CD4-positive, CD25-positive, alpha-beta regulatory T cell (primary cell): ENCODE results near the gene NINL. TPM values are rescaled to one million over a fixed set of nuclear protein-coding genes. Genes with fewer than 3 reads are reported as not detected.
"Not testable (repeated sequence)": the region's sequence is repeated elsewhere in the genome, so short reads cannot be mapped to it uniquely, and the experiment has no call there.

Source experiments
- ATAC-seq, 2 donors: fragments of 150-1000 bp; cut with Tn5 transposase; one replicate each; pipeline ENCODE4 v1.10.0; 2021; ENCODE audit warnings: low read depth in 2 of 2, moderate number of reproducible peaks in 2 of 2, moderate library complexity in 1 of 2
- DNase-seq, 3 donors: peaks; one replicate each; pipeline versions ENCODE4 v3.0.0 to v3.0.0-alpha.2; 2012 to 2022; ENCODE audit warnings: mixed read lengths in 1 of 3
- H3K27ac ChIP-seq: one replicate; pipeline ENCODE4 v1.7.0; 2013; ENCODE audit warnings: mild to moderate bottlenecking, low read length; ENCODE audit not compliant: insufficient read depth, poor library complexity, severe bottlenecking
- H3K27me3 ChIP-seq: one replicate; pipeline ENCODE4 v1.7.0; 2013; ENCODE audit warnings: low read length; ENCODE audit not compliant: control insufficient read depth, insufficient read depth
- H3K36me3 ChIP-seq: one replicate; pipeline ENCODE4 v1.7.0; 2013; ENCODE audit warnings: mild to moderate bottlenecking, low read length, moderate library complexity; ENCODE audit not compliant: control insufficient read depth, insufficient read depth
- H3K4me1 ChIP-seq: 2 replicates; pipeline ENCODE4 v1.7.0; 2013; ENCODE audit warnings: mild to moderate bottlenecking, low read length; ENCODE audit not compliant: insufficient read depth, control insufficient read depth, poor library complexity, severe bottlenecking
- H3K4me3 ChIP-seq: one replicate; pipeline ENCODE4 v1.7.0; 2013; ENCODE audit warnings: low read depth, mild to moderate bottlenecking, low read length, moderate library complexity
- H3K9me3 ChIP-seq, 2 experiments: 1 replicate in 1 of 2; 2 replicates in 1 of 2; pipeline ENCODE4 v1.7.0; 2013; ENCODE audit warnings: low read length in 2 of 2, mild to moderate bottlenecking in 1 of 2, moderate library complexity in 1 of 2; ENCODE audit not compliant: control insufficient read depth in 2 of 2
- H3K27ac Mint-ChIP-seq, 3 donors: one replicate each; pipeline ENCODE4 v1.8.0; 2020 to 2022; ENCODE audit warnings: mild to moderate bottlenecking in 3 of 3, mixed read lengths in 3 of 3, moderate library complexity in 2 of 3
- H3K27me3 Mint-ChIP-seq: one replicate; pipeline ENCODE4 v1.8.0; 2022; ENCODE audit warnings: mild to moderate bottlenecking, mixed read lengths
- H3K36me3 Mint-ChIP-seq: one replicate; pipeline ENCODE4 v1.8.0; 2020; ENCODE audit warnings: mixed read lengths
- H3K4me1 Mint-ChIP-seq, 4 donors: one replicate each; pipeline ENCODE4 v1.8.0; 2020 to 2022; ENCODE audit warnings: mixed read lengths in 4 of 4, mild to moderate bottlenecking in 1 of 4
- H3K4me3 Mint-ChIP-seq, 4 donors: one replicate each; pipeline ENCODE4 v1.8.0; 2020 to 2022; ENCODE audit warnings: mild to moderate bottlenecking in 4 of 4, mixed read lengths in 4 of 4, moderate library complexity in 3 of 4
- H3K9me3 Mint-ChIP-seq, 7 donors: one replicate each; pipeline ENCODE4 v1.8.0; 2020 to 2022; ENCODE audit warnings: mixed read lengths in 7 of 7, mild to moderate bottlenecking in 3 of 7, moderate library complexity in 2 of 7
- polyA plus RNA-seq, 4 donors: library from polyadenylated mRNA; unstranded; fragments of 300-500 nt; fragmentation: Illumina TruSeq; gene quantifications; one replicate each; pipeline ENCODE4 v1.2.3, GENCODE V29; 2021
- total RNA-seq: library from RNA; stranded (reverse); gene quantifications from one replicate; pipeline ENCODE4 v1.2.3, GENCODE V29; 2022

The NINL gene
- total and polyA plus RNA-seq, 5 donors from 2014 or later = 0.39 to 0.42 TPM; not detected in 3

- no peaks in the 10 kb centered on the region for H3K27me3 ChIP-seq
- no peak overlapping the region for H3K4me3 ChIP-seq
- Mint-ChIP-seq H3K4me3 (no peak overlapping the region), H3K36me3 (no peaks in the 10 kb centered on the region), H3K27me3 (no peaks in the 10 kb centered on the region), H3K27ac (no peak overlapping the region), H3K4me1 (peaks cover 0 to 10% (median 2%) of the 10 kb centered on the region in 4 donors), H3K9me3 (no peaks in the 10 kb centered on the region)
- no peaks in the 10 kb centered on the region for H3K36me3 ChIP-seq
- no peak overlapping the region for H3K27ac ChIP-seq
- H3K9me3 ChIP-seq = no peaks in the 10 kb centered on the region
- DNase-seq (no peak), ATAC-seq (no peak)
- H3K4me1 ChIP-seq = no peaks in the 10 kb centered on the region
Measured at GRCh38 chr20:25479638-25480037, 105.7 kb downstream of the NINL start.

GRCh38 chr20:25478889-25479568 is 106.3 kb downstream of the NINL start:
- H3K27me3 Mint-ChIP-seq = no peaks in the 10 kb centered on the region
- H3K36me3 Mint-ChIP-seq = no peaks in the 10 kb centered on the region
- Histone ChIP-seq H3K9me3 (no peaks in the 10 kb centered on the region), H3K27me3 (no peaks in the 10 kb centered on the region), H3K27ac (no peak overlapping the region), H3K4me3 (no peak overlapping the region), H3K4me1 (no peaks in the 10 kb centered on the region), H3K36me3 (no peaks in the 10 kb centered on the region)
- no peak overlapping the region for H3K27ac Mint-ChIP-seq
- H3K9me3 Mint-ChIP-seq = no peaks in the 10 kb centered on the region
- no peak for ATAC-seq
- DNase-seq = no peak
- no peak overlapping the region for H3K4me3 Mint-ChIP-seq
- H3K4me1 Mint-ChIP-seq = peaks cover 0 to 5% (median 0%) of the 10 kb centered on the region in 4 donors

- no peak overlapping the region for H3K27ac Mint-ChIP-seq
- H3K4me1 Mint-ChIP-seq = no peaks in the 10 kb centered on the region
Measured at GRCh38 chr20:25477014-25477882, 108.1 kb downstream of the NINL start.

GRCh38 chr20:25476106-25477013 is 109.0 kb downstream of the NINL start:
- Histone ChIP-seq H3K27me3 (no peaks in the 10 kb centered on the region), H3K4me3 (no peak overlapping the region), H3K9me3 (no peaks in the 10 kb centered on the region), H3K27ac (no peak overlapping the region), H3K36me3 (no peaks in the 10 kb centered on the region), H3K4me1 (no peaks in the 10 kb centered on the region)
- Mint-ChIP-seq H3K9me3 (no peaks in the 10 kb centered on the region), H3K4me3 (no peak overlapping the region), H3K36me3 (no peaks in the 10 kb centered on the region), H3K27ac (no peak overlapping the region), H3K27me3 (no peaks in the 10 kb centered on the region), H3K4me1 (no peaks in the 10 kb centered on the region)
- ATAC-seq (no peak), DNase-seq (no peak)

More at GRCh38 chr20:25477014-25477882, 108.1 kb downstream of the NINL start:
- H3K36me3 Mint-ChIP-seq = no peaks in the 10 kb centered on the region
- ATAC-seq (no peak), DNase-seq (no peak)
- Histone ChIP-seq H3K4me3 (no peak overlapping the region), H3K9me3 (no peaks in the 10 kb centered on the region), H3K27me3 (no peaks in the 10 kb centered on the region), H3K27ac (no peak overlapping the region), H3K4me1 (no peaks in the 10 kb centered on the region), H3K36me3 (no peaks in the 10 kb centered on the region)
- no peaks in the 10 kb centered on the region for H3K9me3 Mint-ChIP-seq
- H3K4me3 Mint-ChIP-seq = no peak overlapping the region
- H3K27me3 Mint-ChIP-seq = no peaks in the 10 kb centered on the region

- H3K4me3 ChIP-seq, H3K27me3 Mint-ChIP-seq, H3K9me3 Mint-ChIP-seq, ATAC-seq, H3K36me3 ChIP-seq, H3K27ac ChIP-seq, H3K4me1 ChIP-seq, H3K4me1 Mint-ChIP-seq, H3K27ac Mint-ChIP-seq, H3K36me3 Mint-ChIP-seq, H3K27me3 ChIP-seq, DNase-seq, H3K9me3 ChIP-seq, H3K4me3 Mint-ChIP-seq: not testable (repeated sequence)
Measured at GRCh38 chr20:25473297-25473696, 112.0 kb downstream of the NINL start.

- H3K27me3 ChIP-seq = no peaks in the 10 kb centered on the region
- H3K9me3 ChIP-seq = no peaks in the 10 kb centered on the region
- H3K27ac ChIP-seq = no peak overlapping the region
- DNase-seq (no peak), ATAC-seq (no peak)
- no peak overlapping the region for H3K4me3 Mint-ChIP-seq
- no peak overlapping the region for H3K27ac Mint-ChIP-seq
- H3K9me3 Mint-ChIP-seq = no peaks in the 10 kb centered on the region
- H3K36me3 ChIP-seq = no peaks in the 10 kb centered on the region
- peaks cover 0 to 6% (median 1%) of the 10 kb centered on the region in 4 donors for H3K4me1 Mint-ChIP-seq
- no peaks in the 10 kb centered on the region for H3K27me3 Mint-ChIP-seq
- H3K36me3 Mint-ChIP-seq = no peaks in the 10 kb centered on the region
- no peaks in the 10 kb centered on the region for H3K4me1 ChIP-seq
- no peak overlapping the region for H3K4me3 ChIP-seq
Measured at GRCh38 chr20:25471020-25471419, 114.3 kb downstream of the NINL start.

GRCh38 chr20:25470045-25470444 is 115.3 kb downstream of the NINL start:
- peaks cover 4% of the 10 kb centered on the region for H3K27me3 Mint-ChIP-seq
- no peak overlapping the region for H3K27ac Mint-ChIP-seq
- DNase-seq = peak in 2 of 3 donors; percentile 17 to 49
- no peak overlapping the region for H3K27ac ChIP-seq
- no peaks in the 10 kb centered on the region for H3K9me3 ChIP-seq
- H3K27me3 ChIP-seq = no peaks in the 10 kb centered on the region
- no peak overlapping the region for H3K4me3 ChIP-seq
- H3K4me1 Mint-ChIP-seq = peaks cover 0 to 6% (median 1%) of the 10 kb centered on the region in 4 donors
- ATAC-seq = peak in 1 of 2 donors; percentile 52
- no peaks in the 10 kb centered on the region for H3K36me3 Mint-ChIP-seq
- H3K36me3 ChIP-seq = no peaks in the 10 kb centered on the region
- no peaks in the 10 kb centered on the region for H3K9me3 Mint-ChIP-seq
- no peaks in the 10 kb centered on the region for H3K4me1 ChIP-seq
- H3K4me3 Mint-ChIP-seq = no peak overlapping the region
